Dermis blood vessel endothelial cell (primary cell): ENCODE data around the gene PSMF1. TPM values are rescaled to one million over a fixed set of nuclear protein-coding genes. Genes with fewer than 3 reads are reported as not detected.
A peak's percentile ranks its signal among the peaks of the same experiment; 100 is the strongest.

Source experiments
- DNase-seq: peaks from one replicate; pipeline ENCODE4 v3.0.0; 2010
- total RNA-seq: library from RNA; depleted of rRNA; stranded (reverse); fragments of >200 nt; gene quantifications from 2 replicates; pipeline ENCODE4 v1.2.3, GENCODE V29; 2014

PSMF1 gene, protein sequence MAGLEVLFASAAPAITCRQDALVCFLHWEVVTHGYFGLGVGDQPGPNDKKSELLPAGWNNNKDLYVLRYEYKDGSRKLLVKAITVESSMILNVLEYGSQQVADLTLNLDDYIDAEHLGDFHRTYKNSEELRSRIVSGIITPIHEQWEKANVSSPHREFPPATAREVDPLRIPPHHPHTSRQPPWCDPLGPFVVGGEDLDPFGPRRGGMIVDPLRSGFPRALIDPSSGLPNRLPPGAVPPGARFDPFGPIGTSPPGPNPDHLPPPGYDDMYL
- 32.7 and 65.0 TPM in 2 replicates for total RNA-seq

DNA sequence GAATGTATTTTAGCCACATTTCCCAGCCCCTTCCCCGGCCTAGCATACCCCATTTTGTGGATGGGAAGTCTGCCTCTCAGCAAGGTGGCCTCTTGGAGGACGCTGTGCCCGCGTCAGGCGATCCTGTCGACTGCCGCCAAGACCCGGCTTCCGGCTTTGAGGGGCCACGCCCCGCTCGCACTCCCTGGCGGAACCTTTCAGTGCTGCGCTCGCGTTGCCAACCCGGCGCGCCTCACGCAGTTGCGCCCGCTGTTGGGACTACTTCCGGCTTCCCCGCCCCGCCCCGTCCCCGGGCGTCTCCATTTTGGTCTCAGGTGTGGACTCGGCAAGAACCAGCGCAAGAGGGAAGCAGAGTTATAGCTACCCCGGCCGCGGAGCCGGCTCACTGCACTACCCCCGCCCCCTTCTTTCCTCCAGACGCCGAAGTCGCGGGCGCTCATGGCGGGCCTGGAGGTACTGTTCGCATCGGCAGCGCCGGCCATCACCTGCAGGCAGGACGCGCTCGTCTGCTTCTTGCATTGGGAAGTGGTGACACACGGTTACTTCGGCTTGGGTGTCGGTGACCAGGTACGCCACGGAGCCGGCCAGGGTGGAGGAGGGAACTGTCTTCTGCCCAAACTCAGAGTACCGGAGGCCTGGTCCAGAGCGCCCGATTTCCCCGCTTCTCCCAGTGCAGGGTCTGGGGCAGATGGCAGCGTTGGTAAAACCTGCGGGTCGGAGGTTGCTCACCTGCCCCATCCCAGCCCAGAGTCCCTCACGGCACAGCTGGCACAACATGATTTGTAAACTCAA is at the start of gene PSMF1:
Gene PSMF1 (plus strand): TSS at position 267 of the 792 bp plus-strand sequence. CDS start 172 bp downstream, at position 439.
- peak; percentile 94 for DNase-seq

DNA sequence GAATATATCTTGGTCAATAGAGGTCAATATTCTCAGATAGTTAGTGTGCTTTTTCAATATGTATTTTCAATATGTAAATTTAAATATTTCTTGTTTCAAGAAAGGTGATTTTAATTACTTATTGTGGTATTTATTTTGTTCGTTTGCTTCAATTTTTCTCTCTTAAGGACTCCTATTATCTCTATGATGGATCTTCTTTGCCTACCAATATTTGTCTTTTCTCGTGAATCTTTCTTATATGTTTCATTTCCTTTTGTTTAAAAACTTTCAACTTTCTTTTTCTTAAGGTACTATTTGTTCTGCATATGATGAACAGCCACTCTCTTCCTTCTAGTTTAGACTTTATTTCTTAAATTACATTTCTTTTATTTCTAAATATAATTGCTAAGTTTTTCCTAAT is 46.1 kb upstream of the PSMF1 start:
- no peak for DNase-seq

DNA sequence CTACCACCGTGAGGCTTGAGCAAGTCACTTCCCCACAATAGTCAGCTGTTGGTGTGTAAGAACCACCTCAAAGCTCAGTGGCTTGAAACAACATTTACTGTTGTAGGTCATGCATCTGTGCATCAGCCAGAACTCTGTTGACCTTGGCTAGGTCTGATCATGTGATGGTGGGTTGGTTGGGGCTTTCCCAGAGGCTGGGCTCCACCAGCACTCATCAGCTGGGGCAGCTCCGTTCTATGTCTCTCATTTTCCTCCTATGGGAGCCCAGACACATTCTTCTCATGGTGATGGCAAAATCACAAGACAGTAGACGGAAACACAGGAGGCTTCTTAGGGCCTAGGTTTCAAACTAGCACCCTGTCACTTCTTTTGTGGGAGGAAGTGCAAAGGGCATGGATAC is 42.8 kb upstream of the PSMF1 start:
- no peak for DNase-seq

DNA sequence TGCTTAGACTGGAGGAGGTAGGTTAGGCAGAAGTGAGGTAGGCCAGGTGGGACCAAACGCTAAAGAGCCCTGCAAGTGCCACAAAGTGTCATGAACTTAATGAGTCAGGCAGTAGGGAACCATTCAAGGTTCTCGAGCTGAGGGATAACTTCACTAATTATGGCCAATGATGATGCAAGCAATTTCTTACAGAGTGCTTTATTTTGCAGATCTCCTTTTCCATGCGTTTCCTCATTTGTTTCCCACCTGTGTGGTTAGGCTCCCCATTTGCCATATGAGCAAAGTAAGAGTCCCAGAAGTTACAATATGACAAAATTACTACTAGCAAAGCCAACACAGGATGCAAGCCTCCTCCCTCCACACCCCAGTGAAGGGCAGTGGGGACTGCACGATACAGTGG is 36.5 kb upstream of the PSMF1 start:
- no peak for DNase-seq

DNA sequence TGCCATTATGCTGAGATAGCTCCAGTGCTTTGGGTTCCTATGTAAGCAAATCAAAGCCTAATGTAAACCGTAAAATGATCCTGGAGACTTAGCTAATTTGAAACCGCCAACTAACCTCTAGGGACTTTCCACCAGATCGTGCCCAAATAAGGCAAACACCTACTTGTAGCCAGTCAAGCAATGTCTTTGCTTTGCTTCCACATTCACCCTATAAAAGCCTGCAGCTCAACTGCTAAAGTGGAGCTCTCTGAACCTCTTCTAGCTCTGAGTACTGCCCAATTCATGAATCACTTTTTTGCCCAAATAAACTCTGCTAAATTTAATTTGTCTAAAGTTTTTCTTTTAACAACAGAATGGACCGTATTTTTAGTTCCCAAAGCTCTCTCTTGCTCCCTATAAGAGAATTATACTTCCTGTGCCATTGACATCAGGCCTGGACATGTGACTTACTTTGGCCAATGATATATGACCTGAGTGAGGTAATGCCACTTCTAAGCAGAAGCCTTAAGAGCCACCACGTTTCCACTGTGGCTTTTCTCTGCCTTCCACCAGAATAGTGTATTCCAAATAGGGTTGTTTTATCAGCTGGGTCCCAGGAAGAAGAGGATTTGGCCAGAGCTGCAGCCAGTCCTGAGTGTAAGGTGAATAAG is 34.8 kb upstream of the PSMF1 start:
- no peak for DNase-seq

DNA sequence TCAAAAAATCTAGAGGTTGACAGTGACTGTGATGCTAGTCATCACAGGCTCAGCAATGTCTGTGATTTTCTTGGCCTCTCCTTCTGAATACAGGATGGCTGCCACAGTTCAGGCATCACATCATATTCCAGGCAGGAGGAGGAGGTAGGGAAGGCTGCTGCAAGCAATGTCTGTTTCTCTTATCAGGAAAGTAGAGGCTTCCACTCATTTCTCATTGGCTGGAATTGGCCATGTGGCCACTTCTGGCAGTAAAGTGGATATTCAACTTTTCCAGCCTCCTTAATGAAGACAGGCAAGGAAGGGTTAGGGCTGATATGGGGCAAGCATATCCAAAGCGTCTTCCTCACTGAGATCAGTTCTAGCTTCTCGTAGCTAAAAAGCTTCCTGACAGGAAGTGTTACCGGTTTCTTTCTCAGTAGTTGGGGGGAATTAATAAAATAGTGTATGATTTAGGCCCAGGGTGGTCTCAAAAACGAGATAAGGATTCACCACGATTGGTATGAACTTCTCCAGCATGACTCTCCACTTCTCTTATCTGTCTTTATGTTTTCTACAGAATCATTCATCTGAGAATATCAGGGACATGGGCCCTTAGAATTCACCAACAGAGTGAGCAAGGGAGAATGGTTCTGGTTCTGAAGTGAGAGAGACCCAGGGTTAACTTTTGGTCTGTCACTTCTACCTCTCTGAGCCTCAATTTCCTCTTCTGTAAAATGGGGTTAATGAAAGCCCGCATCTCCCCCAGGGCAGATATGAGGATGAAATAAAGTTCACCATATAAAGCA is 32.7 kb upstream of the PSMF1 start:
- DNase-seq = no peak

DNA sequence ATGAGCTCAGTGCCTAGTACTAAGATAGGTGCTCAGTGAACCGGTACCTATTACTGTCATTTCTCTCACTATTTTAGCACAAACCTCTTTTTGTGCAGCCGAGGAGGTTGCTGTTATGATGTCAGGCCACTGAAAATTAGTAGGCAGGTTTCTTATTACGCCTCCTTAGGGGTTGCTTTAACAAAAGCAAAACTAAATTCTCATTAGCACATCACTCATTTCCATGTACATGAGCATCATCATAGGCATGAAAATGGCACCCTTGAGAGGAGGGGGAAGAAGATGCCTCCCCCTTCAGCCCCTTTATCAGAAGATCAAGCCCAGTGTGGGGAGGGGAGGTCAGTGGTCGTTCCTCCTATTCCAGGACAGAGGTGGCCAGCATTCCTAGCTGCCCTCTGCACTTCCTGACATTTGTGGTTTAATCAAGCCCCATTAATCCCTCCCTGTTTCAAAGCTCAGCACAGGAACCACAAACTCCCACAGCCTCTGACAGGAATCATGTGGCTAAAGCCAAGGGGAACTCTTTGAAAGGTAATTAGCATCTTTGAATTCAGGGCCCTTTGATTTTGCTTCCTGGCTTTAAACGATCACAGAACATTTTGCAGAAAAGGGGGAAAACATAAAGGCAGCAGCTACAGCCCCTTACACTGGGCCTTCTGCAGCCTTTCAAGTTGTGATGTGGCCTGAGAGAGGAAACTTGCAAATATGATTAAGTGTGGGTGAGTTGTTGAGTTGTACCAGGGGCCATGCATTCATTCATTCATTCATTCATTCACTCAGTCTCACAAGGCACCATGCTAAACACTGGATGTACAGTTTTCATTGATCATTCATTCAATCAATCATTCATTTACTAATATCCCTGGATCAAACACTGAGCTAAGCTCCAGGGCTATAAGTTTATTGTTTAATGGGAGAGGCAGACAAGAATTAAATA is 31.9 kb upstream of the PSMF1 start:
- no peak for DNase-seq

DNA sequence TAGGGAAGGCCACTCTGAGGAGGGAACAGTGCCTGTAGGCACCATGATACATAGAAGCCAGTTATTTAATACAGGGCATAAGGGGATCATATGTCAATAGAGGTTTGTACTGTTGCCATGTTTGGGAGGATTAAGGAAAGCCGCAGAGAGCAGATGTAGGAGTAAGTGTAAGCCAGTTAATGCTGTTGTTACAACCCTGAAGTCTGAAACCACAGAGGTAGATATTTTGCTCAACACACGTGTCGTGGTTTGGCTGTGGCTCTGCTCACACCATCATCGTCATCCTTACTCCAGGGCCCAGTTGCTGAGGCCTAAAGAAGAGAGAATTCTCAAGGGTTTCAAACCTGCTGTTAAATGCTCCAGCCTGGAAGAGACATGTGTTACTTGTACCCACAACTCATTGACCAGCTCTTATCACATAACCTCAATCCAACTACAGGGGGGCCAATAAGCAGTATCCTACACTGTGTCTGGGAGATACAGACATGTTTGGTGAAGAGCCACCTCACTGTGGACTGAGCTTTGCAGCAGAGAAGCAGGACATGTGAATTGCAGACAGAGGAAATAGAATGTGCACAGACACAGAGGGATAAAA is 31.0 kb upstream of the PSMF1 start:
- no peak for DNase-seq

DNA sequence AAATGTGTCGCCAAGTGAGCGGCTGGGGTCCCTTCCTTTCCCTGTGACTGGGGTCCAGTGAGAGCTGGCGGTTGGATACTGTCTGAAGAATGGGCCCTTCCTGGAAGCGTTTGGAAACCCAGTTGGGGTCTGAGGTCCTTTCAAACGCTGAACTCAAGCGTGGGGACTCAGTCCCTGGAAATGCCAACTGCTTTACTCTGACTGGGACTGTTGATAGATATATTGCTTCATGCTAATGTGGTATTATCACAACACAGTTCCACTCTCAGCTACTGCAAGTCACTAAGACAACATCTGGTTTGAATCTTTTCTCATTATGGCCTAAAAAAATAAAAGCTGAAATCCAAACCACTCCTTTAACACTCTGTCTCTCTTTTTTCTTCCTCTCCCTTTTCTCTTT is 23.7 kb upstream of the PSMF1 start:
- DNase-seq = no peak

DNA sequence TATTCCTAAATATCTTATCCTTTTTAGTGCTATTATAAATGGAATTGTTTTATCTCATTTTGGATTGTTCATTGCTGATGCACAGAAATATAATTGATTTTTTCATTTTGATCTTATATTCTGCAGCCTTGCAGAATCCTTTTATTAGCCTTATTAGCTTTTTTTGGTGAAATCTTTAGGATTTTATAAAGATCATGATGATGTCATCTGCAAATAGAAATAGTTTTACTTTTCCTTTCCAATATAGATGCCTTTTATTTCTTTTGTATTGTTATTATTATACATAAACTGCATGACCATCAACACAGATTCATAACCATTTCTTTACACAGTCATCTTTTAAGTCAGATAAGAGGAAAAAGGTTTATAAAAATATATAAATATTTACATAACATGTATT is 16.9 kb upstream of the PSMF1 start:
- no peak for DNase-seq

DNA sequence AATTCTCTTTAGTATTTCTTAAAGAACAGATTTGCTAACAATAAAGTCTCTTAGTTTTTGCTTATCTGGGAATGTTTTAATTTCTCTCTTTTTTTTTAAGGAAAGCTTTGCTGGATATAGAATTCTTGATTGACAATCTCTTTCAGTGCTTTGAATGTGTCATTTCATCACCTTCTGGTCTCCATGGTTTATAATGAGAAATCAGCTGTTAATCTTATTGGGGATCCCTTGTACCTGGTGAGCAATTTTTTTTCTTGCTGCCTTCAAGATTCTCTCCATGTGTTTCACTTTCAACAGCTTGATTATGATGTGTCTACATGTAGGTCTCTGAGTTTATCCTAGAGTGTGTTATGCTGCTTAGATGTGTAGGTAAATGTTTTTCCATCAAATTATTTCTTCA is 16.4 kb upstream of the PSMF1 start:
- DNase-seq = no peak

DNA sequence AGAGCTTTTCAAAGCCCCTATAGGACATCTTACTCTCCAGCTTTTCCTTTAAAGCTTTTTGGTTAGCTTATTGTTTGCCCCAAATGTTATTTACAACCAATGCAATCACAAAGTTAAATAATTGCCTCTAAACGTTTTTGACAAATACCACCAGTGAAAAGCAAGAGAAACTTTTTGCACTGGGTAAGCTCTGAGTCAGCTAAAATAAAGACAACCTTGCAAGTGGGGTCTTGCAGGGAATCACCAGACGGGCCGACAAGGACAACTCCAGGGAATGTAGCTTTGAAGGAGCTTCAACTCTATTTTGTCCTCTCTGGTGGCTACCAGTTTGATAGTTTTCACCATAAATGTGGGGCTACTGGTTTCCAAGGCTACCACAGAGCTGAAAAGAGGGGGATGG is 14.7 kb upstream of the PSMF1 start:
- no peak for DNase-seq

DNA sequence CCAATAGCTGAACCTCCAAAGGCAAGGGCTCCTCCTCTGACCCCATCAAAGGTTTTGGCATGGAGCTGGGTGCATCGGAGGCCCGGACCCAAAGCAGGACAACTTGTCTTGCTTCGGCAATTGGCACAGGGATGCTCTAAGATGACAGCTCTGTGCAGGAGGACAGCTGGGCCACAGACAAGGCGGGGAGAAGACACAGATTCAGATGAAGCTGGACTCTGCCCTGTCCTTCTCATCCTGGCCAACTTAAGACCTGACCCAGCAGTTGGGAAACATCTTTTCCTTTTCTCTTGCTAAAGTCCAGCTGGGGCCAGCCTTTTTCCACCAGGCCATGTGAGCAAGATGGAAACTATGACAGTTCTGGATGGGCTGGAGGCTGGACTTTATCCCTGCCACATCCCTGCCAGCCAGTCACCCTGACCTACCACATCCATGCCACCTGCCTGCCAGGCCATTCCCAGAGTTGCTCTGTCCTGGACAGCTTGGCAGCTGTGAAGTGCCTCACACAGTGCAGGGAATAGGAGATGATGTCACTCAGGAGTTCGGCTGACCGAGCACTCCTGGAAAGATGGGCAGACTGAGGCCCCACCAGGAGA is 12.7 kb upstream of the PSMF1 start:
- DNase-seq = no peak

DNA sequence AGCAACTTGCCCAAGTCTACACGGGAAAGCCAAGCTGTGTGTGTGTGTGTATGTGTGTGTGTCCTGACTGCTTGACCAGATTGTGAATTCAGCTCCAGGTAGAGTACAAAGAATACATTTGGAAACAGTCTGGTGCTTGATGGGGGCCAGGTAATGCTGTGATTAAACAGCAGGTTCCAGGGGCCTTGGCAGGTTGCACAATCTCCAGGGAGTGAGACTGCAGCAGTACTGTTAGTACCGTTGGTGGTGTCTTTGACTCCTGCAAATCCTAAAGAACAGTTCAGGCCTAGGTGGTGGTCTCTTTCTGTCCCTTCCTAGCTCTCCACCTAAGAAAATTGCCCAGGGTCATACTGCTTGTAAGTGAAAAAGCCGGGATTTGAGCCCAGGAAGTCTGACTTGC is 11.2 kb upstream of the PSMF1 start:
- no peak for DNase-seq

DNA sequence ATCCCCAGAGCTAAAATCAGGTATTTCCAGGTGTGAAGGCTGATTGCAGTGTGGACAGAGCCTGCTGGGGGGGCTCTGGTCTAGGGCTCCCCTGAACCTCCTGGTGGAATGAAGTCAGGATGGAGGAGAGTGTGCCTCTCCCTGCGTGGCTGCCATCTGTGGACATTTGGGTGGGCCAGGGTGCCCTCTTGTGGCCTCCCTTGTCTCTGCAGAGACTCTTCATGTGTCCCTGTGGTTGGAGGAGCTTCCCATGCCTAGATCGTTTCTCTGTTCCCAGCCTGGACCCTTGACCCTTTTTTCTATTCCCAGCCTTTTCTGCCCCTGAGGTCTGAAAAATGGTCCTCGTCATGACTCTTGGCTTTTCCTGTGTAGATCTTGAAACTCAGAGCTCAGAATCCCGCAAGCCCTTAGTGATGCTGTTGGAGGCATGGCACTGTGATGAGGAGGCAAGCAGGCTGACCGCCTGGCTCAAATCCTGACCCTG is 9.9 kb upstream of the PSMF1 start:
- peak; percentile 68 for DNase-seq

DNA sequence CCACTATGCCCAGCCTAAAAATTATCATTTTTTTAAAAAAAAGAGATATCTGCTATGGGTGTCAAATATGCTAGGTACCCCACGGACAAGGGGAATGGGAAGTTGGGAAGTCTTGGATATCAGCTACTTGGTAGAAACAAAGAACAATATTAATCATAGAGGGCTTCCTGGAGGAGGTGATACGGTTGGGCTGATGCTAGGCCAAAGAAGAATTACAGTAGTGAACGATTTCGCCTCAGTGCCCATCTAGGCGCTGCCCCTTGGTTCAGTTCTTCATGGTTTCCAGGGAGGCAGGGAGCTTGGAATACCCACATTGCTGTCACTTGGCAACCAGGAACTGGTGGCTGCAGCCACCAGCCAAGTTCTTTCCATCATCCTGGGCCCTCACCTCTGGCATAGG is 5.5 kb upstream of the PSMF1 start:
- no peak for DNase-seq

DNA sequence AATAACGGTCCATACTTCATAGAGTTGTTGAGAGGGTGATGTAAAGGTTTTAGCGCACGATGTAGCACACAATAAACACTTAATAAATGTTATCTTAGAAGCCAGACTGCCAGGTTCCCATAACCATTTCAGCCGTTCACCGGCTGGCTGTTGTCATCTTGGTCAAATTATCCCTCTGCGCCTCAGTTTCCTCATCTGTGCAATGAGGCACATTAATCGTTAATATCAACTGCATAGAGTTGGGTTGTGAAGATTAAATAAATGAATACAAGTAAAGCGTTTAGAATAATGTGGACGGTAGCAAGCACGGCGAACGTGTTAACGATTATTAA is 432 bp upstream of the PSMF1 start:
- DNase-seq = no peak

DNA sequence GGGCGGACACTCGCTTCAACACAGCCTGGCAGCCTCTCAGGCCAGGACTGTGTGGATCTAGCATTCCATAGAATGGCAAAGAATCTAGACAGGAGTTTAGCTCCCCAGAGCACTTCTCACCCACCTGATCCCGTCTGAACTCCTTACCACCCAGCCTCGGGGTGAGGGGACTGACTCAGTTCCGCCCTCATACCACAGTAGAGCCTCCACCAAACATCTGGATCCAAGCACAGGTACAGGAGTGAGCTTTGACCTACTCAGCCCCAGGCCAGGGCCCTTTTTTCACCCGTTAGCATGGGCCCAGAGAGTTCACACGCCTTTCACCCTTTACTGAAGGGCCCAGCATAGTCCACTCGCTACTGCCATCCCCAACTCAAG is 715 bp downstream of the PSMF1 start:
- no peak for DNase-seq

DNA sequence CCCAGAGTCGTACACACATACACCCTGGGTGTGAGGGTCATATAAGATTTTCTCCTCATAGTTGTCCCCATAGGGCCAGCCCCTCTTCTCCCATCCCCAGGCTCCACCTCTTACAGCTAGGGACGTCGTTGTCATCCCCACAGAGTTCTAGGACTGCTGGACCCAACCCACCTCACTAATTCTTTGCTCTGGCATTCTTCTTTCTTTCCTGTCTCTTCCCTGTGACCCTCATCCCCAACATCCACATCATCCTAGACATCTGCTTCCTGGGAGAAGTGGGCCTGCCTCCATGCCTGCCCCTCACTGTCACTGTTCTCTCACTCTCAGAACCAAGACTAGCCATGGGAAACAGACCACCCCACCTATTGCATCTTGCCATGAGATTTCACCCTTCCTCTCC is 1.1 kb downstream of the PSMF1 start:
- no peak for DNase-seq

DNA sequence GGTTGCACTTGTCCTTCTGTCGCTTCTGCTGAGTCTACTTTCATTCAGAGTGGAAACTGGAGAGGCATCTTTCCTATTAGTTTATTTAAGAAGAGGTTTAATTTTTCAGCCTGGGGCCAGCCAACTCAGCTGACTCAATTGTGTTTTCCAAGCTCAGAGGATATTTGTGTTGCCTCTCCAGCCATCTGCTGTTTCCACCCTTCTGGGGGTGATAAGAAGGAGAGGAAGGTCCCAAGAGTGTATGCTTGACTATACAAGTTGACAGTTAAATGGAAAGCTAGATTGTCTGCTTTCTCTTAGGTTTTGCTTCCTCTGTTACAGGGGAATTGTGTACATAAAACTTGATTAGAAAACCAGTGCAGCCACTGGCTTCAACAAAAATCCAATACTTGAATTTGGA is 3.0 kb downstream of the PSMF1 start:
- no peak for DNase-seq
